AG04450 (cell line): ENCODE results near the gene PRKAR1B. TPM values are rescaled to one million over a fixed set of nuclear protein-coding genes. Genes with fewer than 3 reads are reported as not detected.

Experiments used
- CTCF ChIA-PET: fragments of 300-600, 350-600 bp; formaldehyde crosslinking; extraction: SDS; loops from one replicate; lab custom pipeline; 2022; ENCODE audit warnings: antibody characterized with exemption, inconsistent platforms; lab: Charles Lee
- POLR2A ChIA-PET: fragments of 350-600 bp; formaldehyde crosslinking; extraction: SDS; loops from one replicate; lab custom pipeline; 2021; ENCODE audit warnings: antibody characterized with exemption, inconsistent platforms; lab: Yijun Ruan, JAX
- DNase-seq: peaks from one replicate; pipeline ENCODE4 v3.0.0-alpha.2; 2011; ENCODE audit warnings: low read depth, low spot score
- H3K27ac ChIP-seq: one replicate; pipeline ENCODE4 v1.5.1; 2012; ENCODE audit warnings: low read depth, low read length, control low read depth
- H3K27me3 ChIP-seq: one replicate; pipeline ENCODE4 v1.6.0; 2012; ENCODE audit warnings: low read length; ENCODE audit not compliant: control insufficient read depth, insufficient read depth
- H3K4me3 ChIP-seq: 2 replicates; pipeline ENCODE4 v1.5.1; 2011; ENCODE audit warnings: mild to moderate bottlenecking, low read depth, low read length, control low read depth
- H3K9me3 ChIP-seq: 2 replicates; pipeline ENCODE4 v1.5.1; 2012; ENCODE audit warnings: low read length; ENCODE audit not compliant: control insufficient read depth, insufficient read depth
- polyA plus RNA-seq: library from polyadenylated mRNA; depleted of rRNA; stranded (reverse); fragments of >200 nt; gene quantifications from 2 replicates; pipeline ENCODE4 v1.2.3, GENCODE V29; 2011
- TF ChIP-seq, protein P1 (sequence below): IDR thresholded peaks from 2 replicates; pipeline ENCODE4 v1.5.1; 2011; ENCODE audit warnings: low read depth, low read length, control low read depth, inconsistent platforms

PRKAR1B gene
- polyA plus RNA-seq, 1 experiment: 16.1 TPM

DNA sequence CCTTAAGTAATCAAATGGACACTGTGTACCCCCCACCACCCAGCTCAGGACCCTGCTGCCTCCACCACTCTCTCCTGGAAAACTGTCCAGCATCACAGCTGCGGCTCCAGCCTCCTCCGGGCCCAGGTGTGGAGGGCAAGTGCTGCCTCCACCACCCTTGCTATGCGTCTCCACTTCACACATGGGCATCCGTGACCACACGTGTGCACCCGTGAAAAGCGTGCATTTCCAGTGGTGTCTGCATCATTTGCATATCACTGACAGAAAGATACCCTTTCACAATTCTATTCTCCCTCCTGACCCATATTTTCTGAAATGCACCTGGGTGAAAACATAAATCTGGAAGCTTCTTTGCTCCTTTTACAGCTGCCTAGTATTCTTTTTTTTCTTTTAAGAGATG lies 117.7 kb downstream of the PRKAR1B start:
- H3K9me3 ChIP-seq: peaks cover 15% of the 10 kb centered on the region; the same call in 1 of the 2 replicates
- TF ChIP-seq, protein P1, sequence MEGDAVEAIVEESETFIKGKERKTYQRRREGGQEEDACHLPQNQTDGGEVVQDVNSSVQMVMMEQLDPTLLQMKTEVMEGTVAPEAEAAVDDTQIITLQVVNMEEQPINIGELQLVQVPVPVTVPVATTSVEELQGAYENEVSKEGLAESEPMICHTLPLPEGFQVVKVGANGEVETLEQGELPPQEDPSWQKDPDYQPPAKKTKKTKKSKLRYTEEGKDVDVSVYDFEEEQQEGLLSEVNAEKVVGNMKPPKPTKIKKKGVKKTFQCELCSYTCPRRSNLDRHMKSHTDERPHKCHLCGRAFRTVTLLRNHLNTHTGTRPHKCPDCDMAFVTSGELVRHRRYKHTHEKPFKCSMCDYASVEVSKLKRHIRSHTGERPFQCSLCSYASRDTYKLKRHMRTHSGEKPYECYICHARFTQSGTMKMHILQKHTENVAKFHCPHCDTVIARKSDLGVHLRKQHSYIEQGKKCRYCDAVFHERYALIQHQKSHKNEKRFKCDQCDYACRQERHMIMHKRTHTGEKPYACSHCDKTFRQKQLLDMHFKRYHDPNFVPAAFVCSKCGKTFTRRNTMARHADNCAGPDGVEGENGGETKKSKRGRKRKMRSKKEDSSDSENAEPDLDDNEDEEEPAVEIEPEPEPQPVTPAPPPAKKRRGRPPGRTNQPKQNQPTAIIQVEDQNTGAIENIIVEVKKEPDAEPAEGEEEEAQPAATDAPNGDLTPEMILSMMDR: no peak
- no peak overlapping the region for H3K4me3 ChIP-seq
- POLR2A ChIA-PET: no interaction called here
- H3K27me3 ChIP-seq: no peaks in the 10 kb centered on the region
- CTCF ChIA-PET: no interaction called here
- no peak for DNase-seq
- no peak overlapping the region for H3K27ac ChIP-seq

DNA sequence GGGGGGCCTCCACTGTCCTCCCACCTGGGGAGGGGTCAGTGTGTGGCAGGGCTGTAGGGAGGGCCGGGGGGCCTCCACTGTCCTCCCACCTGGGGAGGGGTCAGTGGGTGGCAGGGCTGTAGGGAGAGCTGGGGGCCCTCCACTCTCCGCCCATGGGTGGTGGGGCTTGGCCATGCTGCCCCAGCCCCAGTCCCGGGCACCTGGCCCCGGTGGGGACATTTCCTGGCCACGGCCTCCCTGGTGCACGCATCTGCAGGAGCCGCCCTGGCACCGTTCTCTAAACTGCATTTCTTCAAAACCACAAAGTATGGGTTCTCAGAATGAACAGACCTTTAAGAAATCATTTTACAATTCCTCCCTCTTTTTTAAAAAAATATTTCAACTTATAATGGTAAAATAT lies 118.1 kb downstream of the PRKAR1B start:
- no peak for DNase-seq
- Histone ChIP-seq H3K4me3 (no peak overlapping the region), H3K9me3 (peaks cover 16% of the 10 kb centered on the region; the same call in 1 of the 2 replicates), H3K27ac (no peak overlapping the region), H3K27me3 (no peaks in the 10 kb centered on the region)
- ChIA-PET CTCF (no interaction called here), POLR2A (no interaction called here)
- TF ChIP-seq, protein P1: no peak

DNA sequence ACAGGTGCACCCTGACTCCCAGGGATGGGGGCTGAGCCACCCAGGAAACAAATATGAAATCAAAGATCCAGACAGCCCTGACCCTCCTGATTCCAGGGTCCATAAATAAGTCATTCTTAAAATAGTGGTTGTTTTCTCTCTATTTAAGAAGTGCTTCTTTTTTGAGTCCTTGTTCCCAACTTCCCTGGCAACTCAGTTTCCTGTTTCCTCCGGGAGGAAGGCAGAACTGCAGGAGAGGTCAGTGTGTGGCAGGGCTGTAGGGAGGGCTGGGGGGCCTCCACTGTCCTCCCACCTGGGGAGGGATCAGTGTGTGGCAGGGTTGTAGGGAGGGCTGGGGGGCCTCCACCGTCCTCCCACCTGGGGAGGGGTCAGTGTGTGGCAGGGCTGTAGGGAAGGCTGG lies 118.7 kb downstream of the PRKAR1B start:
- Histone ChIP-seq H3K9me3 (peaks cover 11% of the 10 kb centered on the region; the same call in 1 of the 2 replicates), H3K27me3 (no peaks in the 10 kb centered on the region), H3K27ac (no peak overlapping the region), H3K4me3 (no peak overlapping the region)
- POLR2A ChIA-PET: no interaction called here
- TF ChIP-seq, protein P1: no peak
- CTCF ChIA-PET: no interaction called here
- no peak for DNase-seq

DNA sequence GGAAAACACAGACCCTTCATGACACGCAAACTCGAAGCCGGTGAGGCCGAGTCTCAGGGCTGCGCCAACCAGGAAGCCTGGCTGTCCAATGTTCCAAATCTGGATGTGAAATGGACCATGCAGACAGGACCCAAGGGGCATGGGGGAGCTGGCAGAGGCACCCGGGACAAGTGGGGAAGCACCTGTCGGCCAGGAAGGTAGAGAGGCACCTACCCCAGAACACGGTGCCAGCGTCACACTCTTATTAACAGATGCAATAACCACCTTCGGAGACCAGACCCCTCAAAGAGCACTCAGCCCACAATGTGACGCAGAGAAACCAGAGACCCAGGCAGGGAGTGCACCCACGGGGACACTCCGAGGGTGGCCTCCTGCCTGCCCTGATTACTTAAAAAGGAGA lies 119.1 kb downstream of the PRKAR1B start:
- DNase-seq: no peak
- CTCF ChIA-PET: no interaction called here
- Histone ChIP-seq H3K27ac (no peak overlapping the region), H3K9me3 (peaks cover 10% of the 10 kb centered on the region; the same call in 1 of the 2 replicates), H3K4me3 (no peak overlapping the region), H3K27me3 (no peaks in the 10 kb centered on the region)
- TF ChIP-seq, protein P1: no peak
- POLR2A ChIA-PET: no interaction called here

DNA sequence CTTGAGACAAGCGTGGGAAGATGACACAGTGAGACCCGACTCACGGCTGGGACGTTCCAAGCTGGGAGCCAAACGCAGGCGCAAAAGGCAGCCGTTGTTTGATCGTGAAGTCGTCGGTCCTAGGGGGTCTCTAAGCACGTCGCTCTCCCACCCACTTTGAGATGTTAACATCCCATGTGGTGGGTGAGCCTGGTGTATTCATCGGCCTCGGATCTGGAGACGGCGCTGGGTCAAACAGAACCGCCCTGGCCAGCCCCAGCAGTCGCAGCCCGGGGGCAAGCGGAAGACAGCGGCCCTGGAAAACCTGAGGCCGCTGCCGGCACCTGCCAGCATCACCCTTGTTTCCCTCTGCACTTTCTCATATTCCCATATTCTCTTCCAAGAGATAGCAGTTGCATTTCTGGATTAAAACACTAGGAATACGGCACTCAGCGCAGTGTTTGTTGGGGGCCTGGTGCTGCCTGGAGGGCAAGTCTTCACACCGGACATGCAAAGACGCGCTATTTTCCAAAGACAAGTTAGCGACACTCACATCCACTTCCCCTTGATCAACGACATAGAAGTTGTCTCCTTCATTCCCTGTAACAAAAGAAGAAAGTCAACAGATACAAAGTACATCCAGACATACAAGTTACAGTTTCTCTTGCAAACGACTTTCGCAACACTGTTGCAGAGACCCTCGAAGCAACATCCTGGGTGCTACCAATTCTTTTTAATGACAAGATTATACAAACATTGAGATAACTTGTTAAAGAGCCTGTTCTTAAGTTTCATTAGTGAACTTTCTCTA lies 121.2 kb downstream of the PRKAR1B start:
- H3K27me3 ChIP-seq: no peaks in the 10 kb centered on the region
- no peak for DNase-seq
- H3K27ac ChIP-seq: no peak overlapping the region
- H3K4me3 ChIP-seq: no peak overlapping the region
- TF ChIP-seq, protein P1: no peak
- H3K9me3 ChIP-seq: peaks cover 10% of the 10 kb centered on the region; the same call in 1 of the 2 replicates
- POLR2A ChIA-PET: no interaction called here
- CTCF ChIA-PET: no interaction called here
